CD14-positive monocyte (primary cell): ENCODE measurements around the gene FBXO15. TPM values are rescaled to one million over a fixed set of nuclear protein-coding genes. Genes with fewer than 3 reads are reported as not detected.
A peak's percentile ranks its signal among the peaks of the same experiment; 100 is the strongest.

ENCODE experiments used
- DNase-seq, 3 donors: peaks; one replicate each; pipeline ENCODE4 v3.0.0-alpha.2; 2011 to 2022
- H2AFZ ChIP-seq: 2 replicates; pipeline ENCODE4 v1.6.0; 2012; ENCODE audit warnings: mild to moderate bottlenecking, low read depth, low read length, inconsistent platforms; ENCODE audit not compliant: insufficient read depth, poor library complexity, severe bottlenecking
- H3K27ac ChIP-seq, 2 donors: 1 replicate in 1 of 2; 2 replicates in 1 of 2; pipeline ENCODE4 v1.5.1; 2012 to 2013; ENCODE audit warnings: low read length in 2 of 2, control low read depth in 1 of 2, inconsistent platforms in 1 of 2, low read depth in 1 of 2, mild to moderate bottlenecking in 1 of 2
- H3K27me3 ChIP-seq, 2 donors: one replicate each; pipeline versions ENCODE4 v1.6.0 to v1.6.1; 2011 to 2013; ENCODE audit warnings: low read length in 2 of 2; ENCODE audit not compliant: control insufficient read depth in 2 of 2, insufficient read depth in 2 of 2
- H3K36me3 ChIP-seq, 2 donors: replicated peaks in 1 of 2; 1 replicate in 1 of 2; 2 replicates in 1 of 2; pipeline versions ENCODE4 v1.5.1 to v1.6.1; 2012 to 2013; ENCODE audit warnings: low read length in 2 of 2, control low read depth in 1 of 2, inconsistent platforms in 1 of 2, mild to moderate bottlenecking in 1 of 2; ENCODE audit not compliant: insufficient read depth in 2 of 2, control insufficient read depth in 1 of 2
- H3K4me1 ChIP-seq, 2 donors: 1 replicate in 1 of 2; 2 replicates in 1 of 2; pipeline versions ENCODE4 v1.5.1 to v1.6.1; 2012 to 2013; ENCODE audit warnings: low read length in 2 of 2, control low read depth in 1 of 2, inconsistent platforms in 1 of 2, mild to moderate bottlenecking in 1 of 2, moderate library complexity in 1 of 2; ENCODE audit not compliant: insufficient read depth in 2 of 2, control insufficient read depth in 1 of 2
- H3K4me2 ChIP-seq: replicated peaks from 2 replicates; pipeline ENCODE3; 2012; ENCODE audit warnings: low read length, moderate library complexity, mild to moderate bottlenecking; ENCODE audit not compliant: poor library complexity, severe bottlenecking; ENCODE audit errors: extremely low read depth
- H3K4me3 ChIP-seq, 3 experiments: fragments of 200-600 bp in 1 of 3; sonication (generic) in 1 of 3; replicated peaks in 1 of 3; 1 replicate in 2 of 3; 2 replicates in 1 of 3; pipeline ENCODE4 v1.5.1; 2011 to 2013; ENCODE audit warnings: low read length in 3 of 3, mild to moderate bottlenecking in 3 of 3, control low read depth in 2 of 3, low read depth in 2 of 3, inconsistent platforms in 1 of 3, moderate library complexity in 1 of 3
- H3K79me2 ChIP-seq: 2 replicates; pipeline ENCODE4 v1.6.0; 2012; ENCODE audit warnings: mild to moderate bottlenecking, control low read depth, inconsistent platforms, low read length, moderate library complexity; ENCODE audit not compliant: insufficient read depth
- H3K9ac ChIP-seq: 2 replicates; pipeline ENCODE4 v1.6.0; 2017; ENCODE audit warnings: low read length, mild to moderate bottlenecking; ENCODE audit not compliant: insufficient read depth, poor library complexity, severe bottlenecking
- H3K9me3 ChIP-seq, 2 donors: replicated peaks in 1 of 2; 1 replicate in 1 of 2; 2 replicates in 1 of 2; pipeline versions ENCODE4 v1.5.1 to v1.6.1; 2012 to 2013; ENCODE audit warnings: low read length in 2 of 2, control low read depth in 1 of 2; ENCODE audit not compliant: control insufficient read depth in 1 of 2, insufficient read depth in 1 of 2
- H4K20me1 ChIP-seq: 2 replicates; pipeline ENCODE4 v1.6.0; 2012; ENCODE audit warnings: mild to moderate bottlenecking, low read length, control low read depth, moderate library complexity; ENCODE audit not compliant: insufficient read depth
- H3K27ac Mint-ChIP-seq, 7 donors: one replicate each; pipeline ENCODE4 v1.8.0; 2020; ENCODE audit warnings: mild to moderate bottlenecking in 7 of 7, mixed read lengths in 7 of 7, moderate library complexity in 6 of 7, inconsistent platforms in 2 of 7
- H3K27me3 Mint-ChIP-seq, 3 donors: one replicate each; pipeline ENCODE4 v1.8.0; 2021 to 2022; ENCODE audit warnings: low read depth in 3 of 3, mild to moderate bottlenecking in 3 of 3, mixed read lengths in 3 of 3, moderate library complexity in 3 of 3, inconsistent platforms in 1 of 3
- H3K36me3 Mint-ChIP-seq, 2 donors: one replicate each; pipeline ENCODE4 v1.8.0; 2020; ENCODE audit warnings: mixed read lengths in 2 of 2, inconsistent platforms in 1 of 2, mild to moderate bottlenecking in 1 of 2
- H3K4me1 Mint-ChIP-seq: one replicate; pipeline ENCODE4 v1.8.0; 2020; ENCODE audit warnings: mild to moderate bottlenecking, mixed read lengths
- H3K4me3 Mint-ChIP-seq, 2 donors: one replicate each; pipeline ENCODE4 v1.8.0; 2020; ENCODE audit warnings: mild to moderate bottlenecking in 2 of 2, mixed read lengths in 2 of 2, moderate library complexity in 1 of 2
- H3K9me3 Mint-ChIP-seq, 7 donors: one replicate each; pipeline ENCODE4 v1.8.0; 2020 to 2022; ENCODE audit warnings: mixed read lengths in 7 of 7, mild to moderate bottlenecking in 6 of 7, moderate library complexity in 6 of 7, inconsistent platforms in 2 of 7
- CTCF ChIP-seq: fragments of 200-600 bp; IDR thresholded peaks from one replicate; pipeline ENCODE4 v1.8.0; 2022; ENCODE audit warnings: antibody characterized with exemption, mild to moderate bottlenecking
- WGBS: methylation state at CpG from one replicate; pipeline ENCODE4 v1.1.5; 2013; ENCODE audit warnings: missing lambda C conversion rate; ENCODE audit not compliant: insufficient coverage; 5-methylcytosine and 5-hydroxymethylcytosine counted together
- intact Hi-C, 2 donors: fragments of 100-400 bp; cut with micrococcal nuclease; formaldehyde crosslinking; loops; one replicate each; pipeline versions ENCODE4 v1.15.0 to v1.15.1; 2023
- polyA plus RNA-seq, 3 donors: library from polyadenylated mRNA; depleted of rRNA in 1 of 3; unstranded in 2 of 3; stranded (reverse) in 1 of 3; fragments of 300-500 nt in 2 of 3; fragments of >200 nt in 1 of 3; fragmentation: Illumina TruSeq in 2 of 3; gene quantifications; 1 replicate in 2 of 3; 2 replicates in 1 of 3; pipeline ENCODE4 v1.2.3, GENCODE V29; 2012 to 2021

Gene FBXO15
- polyA plus RNA-seq, 3 donors = not detected

GRCh38 chr18:74065366-74065765 lies 82.3 kb downstream of the FBXO15 start:
- WGBS = no CpG with 5 or more reads among the region's 3 CpGs
- Mint-ChIP-seq H3K27ac (no peak overlapping the region), H3K4me3 (no peak overlapping the region), H3K9me3 (peaks cover 0 to 3% (median 0%) of the 10 kb centered on the region in 7 donors), H3K36me3 (no peaks in the 10 kb centered on the region), H3K4me1 (peaks cover 24% of the 10 kb centered on the region), H3K27me3 (peaks cover 3 to 16% (median 10%) of the 10 kb centered on the region in 3 donors)
- Histone ChIP-seq H3K79me2 (no peaks in the 10 kb centered on the region), H3K9me3 (no peaks in the 10 kb centered on the region), H4K20me1 (no peaks in the 10 kb centered on the region), H3K4me3 (no peak overlapping the region), H3K36me3 (no peaks in the 10 kb centered on the region), H3K4me2 (no peak overlapping the region), H3K9ac (no peak overlapping the region), H2AFZ (no peak overlapping the region), H3K27me3 (peaks cover 0 to 4% of the 10 kb centered on the region in 2 donors), H3K27ac (no peak overlapping the region), H3K4me1 (peaks cover 20 to 21% of the 10 kb centered on the region in 2 donors)
- no peak for DNase-seq
- no peak for TF ChIP-seq CTCF
- intact Hi-C loops = no loop called here

DNA sequence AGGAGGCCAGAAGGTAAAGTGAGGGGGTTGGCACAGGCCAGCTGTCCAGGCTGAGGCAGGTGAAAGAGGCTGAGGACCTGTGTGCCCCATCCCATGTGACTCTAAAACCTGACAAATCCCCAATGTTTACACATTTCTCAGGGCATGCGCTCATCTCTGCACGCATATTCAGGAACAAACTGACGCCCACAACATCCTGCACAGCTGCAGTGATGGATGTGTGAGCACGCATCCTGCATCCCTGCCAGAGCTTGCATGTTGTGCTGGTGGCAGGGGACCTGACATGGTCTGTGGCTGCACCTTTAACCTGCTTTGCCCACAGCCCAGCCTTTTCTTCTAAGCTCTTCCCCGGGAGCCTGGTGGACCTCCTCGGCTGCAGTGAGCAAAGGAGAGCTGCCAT lies 83.1 kb downstream of the FBXO15 start:
- H4K20me1 ChIP-seq = no peaks in the 10 kb centered on the region
- Mint-ChIP-seq H3K4me3 (no peak overlapping the region), H3K27ac (peak overlapping the region in 1 of 7 donors; percentile 6), H3K9me3 (peaks cover 0 to 3% (median 0%) of the 10 kb centered on the region in 7 donors), H3K4me1 (peaks cover 22% of the 10 kb centered on the region), H3K36me3 (no peaks in the 10 kb centered on the region), H3K27me3 (peaks cover 3 to 19% (median 10%) of the 10 kb centered on the region in 3 donors)
- H3K27ac ChIP-seq = no peak overlapping the region
- H3K9ac ChIP-seq = no peak overlapping the region
- H3K27me3 ChIP-seq = peaks cover 0 to 4% of the 10 kb centered on the region in 2 donors
- H3K36me3 ChIP-seq = no peaks in the 10 kb centered on the region
- intact Hi-C loops = no loop called here
- H3K4me3 ChIP-seq = no peak overlapping the region
- no peak overlapping the region for H2AFZ ChIP-seq
- no peaks in the 10 kb centered on the region for H3K79me2 ChIP-seq
- TF ChIP-seq CTCF = no peak
- H3K9me3 ChIP-seq = no peaks in the 10 kb centered on the region
- DNase-seq = no peak
- WGBS = 68% methylated on average over 6 of the region's 6 CpGs
- no peak overlapping the region for H3K4me2 ChIP-seq
- H3K4me1 ChIP-seq = peaks cover 14 to 15% of the 10 kb centered on the region in 2 donors
